ENCODE data around the gene HYLS1. TPM values are rescaled to one million over a fixed set of nuclear protein-coding genes. Genes with fewer than 3 reads are reported as not detected.

HYLS1 gene
- polyA plus RNA-seq, 2 of the 4 experiments (the other 2 are of a cell fraction): 14.9 to 18.7 TPM

- H3K4me2 ChIP-seq: no peak overlapping the region
- no peaks in the 10 kb centered on the region for H3K9me3 ChIP-seq
- H3K4me1 ChIP-seq: no peaks in the 10 kb centered on the region
- no peak overlapping the region for H3K4me3 ChIP-seq
- DNase-seq (ENCODE audit: low read depth in 1 of 2, low spot score in 1 of 2) (no peak), ATAC-seq (no peak), FAIRE-seq (no peak)
- H3K27ac ChIP-seq: no peak overlapping the region
- ChIA-PET CTCF (interaction anchor here (0.9 to 3.7 kb wide), 2 partner anchors 11 to 260 kb away, joined by 3 to 15 read pairs; no protein-coding TSS in a partner anchor), POLR2A (no interaction called here)
- TF ChIP-seq CEBPB (IDR thresholded peaks at IDR 0.05) (no peak), REST (IDR thresholded peaks at IDR 0.05) (no peak), HEYL (CRISPR knock-in tag; IDR thresholded peaks at IDR 0.05) (no peak), HDAC2 (IDR thresholded peaks at IDR 0.05) (no peak), HOXB5 (CRISPR knock-in tag; IDR thresholded peaks at IDR 0.05) (no peak), POLR2AphosphoS2 (conservative IDR thresholded peaks at IDR 0.05; ENCODE audit: low read length) (no peak), RCOR1 (IDR thresholded peaks at IDR 0.05; ENCODE audit: low read depth, low read length) (no peak), MAX (IDR thresholded peaks at IDR 0.05) (no peak), HMGXB4 (CRISPR knock-in tag; IDR thresholded peaks at IDR 0.05; ENCODE audit: borderline replicate concordance) (no peak), TFCP2L1 (CRISPR knock-in tag; IDR thresholded peaks at IDR 0.05) (no peak), EP300 (IDR thresholded peaks at IDR 0.05) (no peak)
- 31% methylated on average over 3 of the region's 3 CpGs for WGBS (ENCODE audit: missing lambda C conversion rate)
Observed at GRCh38 chr11:125931116-125931515, 43.6 kb downstream of the HYLS1 start.

GRCh38 chr11:125931668-125932067 is 44.2 kb downstream of the HYLS1 start:
- FAIRE-seq (no peak), ATAC-seq (no peak), DNase-seq (ENCODE audit: low read depth in 1 of 2, low spot score in 1 of 2) (no peak)
- H3K4me3 ChIP-seq: no peak overlapping the region
- H3K9me3 ChIP-seq: no peaks in the 10 kb centered on the region
- no peaks in the 10 kb centered on the region for H3K4me1 ChIP-seq
- TF ChIP-seq MAFK (IDR thresholded peaks at IDR 0.05; ENCODE audit: partially characterized antibody): peak; percentile 79
- no peak for TF ChIP-seq TFCP2L1 (CRISPR knock-in tag; IDR thresholded peaks at IDR 0.05)
- TF ChIP-seq GATA3 (IDR thresholded peaks at IDR 0.05; ENCODE audit: borderline replicate concordance): no peak
- H3K4me2 ChIP-seq: no peak overlapping the region
- ChIA-PET POLR2A (no interaction called here), CTCF (interaction anchor here (0.9 to 3.7 kb wide), 3 partner anchors 8 to 259 kb away, joined by 3 to 15 read pairs (median 5); no protein-coding TSS in a partner anchor)
- 44% methylated on average over 6 of the region's 6 CpGs for WGBS (ENCODE audit: missing lambda C conversion rate)
- H3K27ac ChIP-seq: no peak overlapping the region

- WGBS (ENCODE audit: missing lambda C conversion rate): 75% methylated on average over 3 of the region's 9 CpGs
- POLR2A ChIA-PET: no interaction called here
- no peak for ATAC-seq
- TF ChIP-seq PHF8 (IDR thresholded peaks at IDR 0.05; ENCODE audit: borderline replicate concordance, low read depth) (no peak), HOXA7 (CRISPR knock-in tag; IDR thresholded peaks at IDR 0.05) (no peak), CHD2 (IDR thresholded peaks at IDR 0.05; ENCODE audit: low read length, partially characterized antibody) (no peak), EHF (CRISPR knock-in tag; IDR thresholded peaks at IDR 0.05) (no peak), MAZ (IDR thresholded peaks at IDR 0.05; ENCODE audit: borderline replicate concordance, low read depth, low read length) (no peak), SMC3 (IDR thresholded peaks at IDR 0.05) (no peak), RNF2 (IDR thresholded peaks at IDR 0.05; ENCODE audit: borderline replicate concordance, low read depth) (no peak), POLR2AphosphoS2 (conservative IDR thresholded peaks at IDR 0.05; ENCODE audit: low read length) (no peak), ZC3H11A (IDR thresholded peaks at IDR 0.05) (no peak), CBX2 (IDR thresholded peaks at IDR 0.05; ENCODE audit: borderline replicate concordance, low read depth) (no peak), HOXB13 (CRISPR knock-in tag; IDR thresholded peaks at IDR 0.05; ENCODE audit: low read depth) (no peak), REST (IDR thresholded peaks at IDR 0.05) (no peak), JUN (IDR thresholded peaks at IDR 0.05) (no peak), KDM1A (IDR thresholded peaks at IDR 0.05; ENCODE audit: low read depth) (no peak), NR3C1 (IDR thresholded peaks at IDR 0.05) (no peak), RCOR1 (IDR thresholded peaks at IDR 0.05; ENCODE audit: low read depth, low read length) (no peak), HOXB5 (CRISPR knock-in tag; IDR thresholded peaks at IDR 0.05) (no peak)
Observed at GRCh38 chr11:125932301-125932700, 44.8 kb downstream of the HYLS1 start.

More at GRCh38 chr11:125932301-125932700, 44.8 kb downstream of the HYLS1 start:
- no peak for DNase-seq (ENCODE audit: low read depth in 1 of 2, low spot score in 1 of 2)
- H3K4me3 ChIP-seq: no peak overlapping the region
- H3K9me3 ChIP-seq: no peaks in the 10 kb centered on the region
- no peaks in the 10 kb centered on the region for H3K4me1 ChIP-seq
- H3K4me2 ChIP-seq: no peak overlapping the region
- H3K27ac ChIP-seq: no peak overlapping the region
- FAIRE-seq: no peak
- CTCF ChIA-PET: interaction anchor here (1.2 to 3.7 kb wide), 2 partner anchors 9 to 10 kb away, joined by 5 to 15 read pairs; no protein-coding TSS in a partner anchor
